ENCODE results near the gene GSE1. TPM values are rescaled to one million over a fixed set of nuclear protein-coding genes. Genes with fewer than 3 reads are reported as not detected.
A peak's percentile ranks its signal among the peaks of the same experiment; 100 is the strongest.

GSE1 gene
- total and polyA plus RNA-seq, 2 of the 13 experiments (the other 11 are each of a cell fraction or from before 2014, with no cell fraction given) = 16.1 to 31.2 TPM

DNA sequence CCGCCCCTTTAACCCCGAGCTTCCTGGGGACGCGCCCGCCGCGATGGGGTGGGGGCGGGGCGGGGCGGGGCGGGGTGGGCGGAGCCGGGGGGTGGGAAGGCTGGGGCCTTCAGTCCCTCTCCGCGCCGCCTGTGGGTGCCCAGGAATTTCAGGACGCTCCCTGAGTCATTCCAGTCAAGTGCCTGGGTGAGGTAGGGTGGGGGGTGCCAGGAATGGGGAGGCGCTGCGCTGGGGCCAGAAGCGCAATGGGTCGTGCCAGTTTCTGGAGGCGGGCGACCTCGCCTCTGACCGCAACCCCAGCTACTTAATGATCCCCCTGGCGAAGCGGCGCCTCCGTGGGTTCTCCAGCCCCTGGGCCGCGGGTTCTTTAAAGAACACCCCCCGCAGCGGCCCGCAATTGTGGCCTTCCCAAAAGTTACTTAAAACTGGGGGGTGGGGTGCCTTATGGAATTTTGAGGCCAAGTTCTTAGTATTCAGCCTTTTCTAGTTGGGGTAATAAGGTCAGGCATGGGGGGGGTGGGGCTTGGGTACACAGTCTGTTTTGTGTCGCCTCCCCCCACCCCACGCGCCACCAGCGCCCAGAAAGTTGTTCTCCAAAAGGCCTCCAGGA lies 826 bp upstream of the GSE1 start (continued):
- TF ChIP-seq, protein P1, sequence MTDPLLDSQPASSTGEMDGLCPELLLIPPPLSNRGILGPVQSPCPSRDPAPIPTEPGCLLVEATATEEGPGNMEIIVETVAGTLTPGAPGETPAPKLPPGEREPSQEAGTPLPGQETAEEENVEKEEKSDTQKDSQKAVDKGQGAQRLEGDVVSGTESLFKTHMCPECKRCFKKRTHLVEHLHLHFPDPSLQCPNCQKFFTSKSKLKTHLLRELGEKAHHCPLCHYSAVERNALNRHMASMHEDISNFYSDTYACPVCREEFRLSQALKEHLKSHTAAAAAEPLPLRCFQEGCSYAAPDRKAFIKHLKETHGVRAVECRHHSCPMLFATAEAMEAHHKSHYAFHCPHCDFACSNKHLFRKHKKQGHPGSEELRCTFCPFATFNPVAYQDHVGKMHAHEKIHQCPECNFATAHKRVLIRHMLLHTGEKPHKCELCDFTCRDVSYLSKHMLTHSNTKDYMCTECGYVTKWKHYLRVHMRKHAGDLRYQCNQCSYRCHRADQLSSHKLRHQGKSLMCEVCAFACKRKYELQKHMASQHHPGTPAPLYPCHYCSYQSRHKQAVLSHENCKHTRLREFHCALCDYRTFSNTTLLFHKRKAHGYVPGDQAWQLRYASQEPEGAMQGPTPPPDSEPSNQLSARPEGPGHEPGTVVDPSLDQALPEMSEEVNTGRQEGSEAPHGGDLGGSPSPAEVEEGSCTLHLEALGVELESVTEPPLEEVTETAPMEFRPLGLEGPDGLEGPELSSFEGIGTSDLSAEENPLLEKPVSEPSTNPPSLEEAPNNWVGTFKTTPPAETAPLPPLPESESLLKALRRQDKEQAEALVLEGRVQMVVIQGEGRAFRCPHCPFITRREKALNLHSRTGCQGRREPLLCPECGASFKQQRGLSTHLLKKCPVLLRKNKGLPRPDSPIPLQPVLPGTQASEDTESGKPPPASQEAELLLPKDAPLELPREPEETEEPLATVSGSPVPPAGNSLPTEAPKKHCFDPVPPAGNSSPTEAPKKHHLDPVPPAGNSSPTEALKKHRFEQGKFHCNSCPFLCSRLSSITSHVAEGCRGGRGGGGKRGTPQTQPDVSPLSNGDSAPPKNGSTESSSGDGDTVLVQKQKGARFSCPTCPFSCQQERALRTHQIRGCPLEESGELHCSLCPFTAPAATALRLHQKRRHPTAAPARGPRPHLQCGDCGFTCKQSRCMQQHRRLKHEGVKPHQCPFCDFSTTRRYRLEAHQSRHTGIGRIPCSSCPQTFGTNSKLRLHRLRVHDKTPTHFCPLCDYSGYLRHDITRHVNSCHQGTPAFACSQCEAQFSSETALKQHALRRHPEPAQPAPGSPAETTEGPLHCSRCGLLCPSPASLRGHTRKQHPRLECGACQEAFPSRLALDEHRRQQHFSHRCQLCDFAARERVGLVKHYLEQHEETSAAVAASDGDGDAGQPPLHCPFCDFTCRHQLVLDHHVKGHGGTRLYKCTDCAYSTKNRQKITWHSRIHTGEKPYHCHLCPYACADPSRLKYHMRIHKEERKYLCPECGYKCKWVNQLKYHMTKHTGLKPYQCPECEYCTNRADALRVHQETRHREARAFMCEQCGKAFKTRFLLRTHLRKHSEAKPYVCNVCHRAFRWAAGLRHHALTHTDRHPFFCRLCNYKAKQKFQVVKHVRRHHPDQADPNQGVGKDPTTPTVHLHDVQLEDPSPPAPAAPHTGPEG (CRISPR knock-in tag; IDR thresholded peaks at IDR 0.05) = no peak; the same call in 1 of the 2 replicates
- TF ChIP-seq ZNF205 (CRISPR knock-in tag; IDR thresholded peaks at IDR 0.05) (no peak), ZBTB8A (CRISPR knock-in tag; IDR thresholded peaks at IDR 0.05; ENCODE audit: borderline replicate concordance, low read depth) (no peak), ZNF766 (CRISPR knock-in tag; IDR thresholded peaks at IDR 0.05; ENCODE audit: borderline replicate concordance) (no peak), EP300 (IDR thresholded peaks at IDR 0.05; ENCODE audit: low read depth in 2 of 2, low read length in 2 of 2) (peak in 1 of 2 experiments; percentile 15; a peak in 1 of 4 replicates), EP300 (CRISPR knock-in tag; IDR thresholded peaks at IDR 0.05; ENCODE audit: borderline replicate concordance) (no peak), ZNF788 (CRISPR knock-in tag; IDR thresholded peaks at IDR 0.05; ENCODE audit: borderline replicate concordance) (no peak), ZNF382 (CRISPR knock-in tag; IDR thresholded peaks at IDR 0.05; ENCODE audit: borderline replicate concordance) (no peak), DMAP1 (CRISPR knock-in tag; IDR thresholded peaks at IDR 0.05) (no peak; the same call in 1 of the 2 replicates), CENPT (CRISPR knock-in tag; IDR thresholded peaks at IDR 0.05; ENCODE audit: low read depth) (no peak), POLR2A (IDR thresholded peaks at IDR 0.05; ENCODE audit: insufficient read depth in 1 of 2, low read depth in 2 of 2, low read length in 2 of 2) (peak; percentile 51 to 73; a peak in 3 of 4 replicates), ZNF224 (CRISPR knock-in tag; IDR thresholded peaks at IDR 0.05) (no peak), GTF2F1 (IDR thresholded peaks at IDR 0.05; ENCODE audit: low read length) (no peak), HOXA3 (CRISPR knock-in tag; IDR thresholded peaks at IDR 0.05) (no peak; the same call in 1 of the 2 replicates), KLF12 (CRISPR knock-in tag; IDR thresholded peaks at IDR 0.05; ENCODE audit: borderline replicate concordance) (no peak), ARNT2 (CRISPR knock-in tag; IDR thresholded peaks at IDR 0.05; ENCODE audit: low read depth) (no peak), ZNF782 (CRISPR knock-in tag; IDR thresholded peaks at IDR 0.05; ENCODE audit: borderline replicate concordance) (no peak), ZNF234 (CRISPR knock-in tag; conservative IDR thresholded peaks at IDR 0.05) (no peak), SP4 (CRISPR knock-in tag; IDR thresholded peaks at IDR 0.05) (peak; percentile 26; the same call in 1 of the 2 replicates)
- TF ChIP-seq, protein P2, sequence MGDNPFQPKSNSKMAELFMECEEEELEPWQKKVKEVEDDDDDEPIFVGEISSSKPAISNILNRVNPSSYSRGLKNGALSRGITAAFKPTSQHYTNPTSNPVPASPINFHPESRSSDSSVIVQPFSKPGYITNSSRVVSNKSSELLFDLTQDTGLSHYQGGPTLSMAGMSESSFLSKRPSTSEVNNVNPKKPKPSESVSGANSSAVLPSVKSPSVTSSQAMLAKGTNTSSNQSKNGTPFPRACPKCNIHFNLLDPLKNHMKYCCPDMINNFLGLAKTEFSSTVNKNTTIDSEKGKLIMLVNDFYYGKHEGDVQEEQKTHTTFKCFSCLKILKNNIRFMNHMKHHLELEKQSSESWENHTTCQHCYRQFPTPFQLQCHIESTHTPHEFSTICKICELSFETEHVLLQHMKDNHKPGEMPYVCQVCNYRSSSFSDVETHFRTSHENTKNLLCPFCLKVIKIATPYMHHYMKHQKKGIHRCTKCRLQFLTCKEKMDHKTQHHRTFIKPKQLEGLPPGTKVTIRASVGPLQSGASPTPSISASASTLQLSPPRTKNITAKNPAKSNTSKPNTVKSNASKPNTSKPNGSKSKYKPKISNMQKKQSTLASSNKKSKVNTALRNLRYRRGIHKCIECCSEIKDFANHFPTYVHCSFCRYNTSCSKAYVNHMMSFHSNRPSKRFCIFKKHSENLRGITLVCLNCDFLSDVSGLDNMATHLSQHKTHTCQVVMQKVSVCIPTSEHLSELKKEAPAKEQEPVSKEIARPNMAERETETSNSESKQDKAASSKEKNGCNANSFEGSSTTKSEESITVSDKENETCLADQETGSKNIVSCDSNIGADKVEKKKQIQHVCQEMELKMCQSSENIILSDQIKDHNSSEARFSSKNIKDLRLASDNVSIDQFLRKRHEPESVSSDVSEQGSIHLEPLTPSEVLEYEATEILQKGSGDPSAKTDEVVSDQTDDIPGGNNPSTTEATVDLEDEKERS (CRISPR knock-in tag; IDR thresholded peaks at IDR 0.05) = no peak
- TF ChIP-seq, protein P3, sequence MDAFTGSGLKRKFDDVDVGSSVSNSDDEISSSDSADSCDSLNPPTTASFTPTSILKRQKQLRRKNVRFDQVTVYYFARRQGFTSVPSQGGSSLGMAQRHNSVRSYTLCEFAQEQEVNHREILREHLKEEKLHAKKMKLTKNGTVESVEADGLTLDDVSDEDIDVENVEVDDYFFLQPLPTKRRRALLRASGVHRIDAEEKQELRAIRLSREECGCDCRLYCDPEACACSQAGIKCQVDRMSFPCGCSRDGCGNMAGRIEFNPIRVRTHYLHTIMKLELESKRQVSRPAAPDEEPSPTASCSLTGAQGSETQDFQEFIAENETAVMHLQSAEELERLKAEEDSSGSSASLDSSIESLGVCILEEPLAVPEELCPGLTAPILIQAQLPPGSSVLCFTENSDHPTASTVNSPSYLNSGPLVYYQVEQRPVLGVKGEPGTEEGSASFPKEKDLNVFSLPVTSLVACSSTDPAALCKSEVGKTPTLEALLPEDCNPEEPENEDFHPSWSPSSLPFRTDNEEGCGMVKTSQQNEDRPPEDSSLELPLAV (CRISPR knock-in tag; conservative IDR thresholded peaks at IDR 0.05; ENCODE audit: low read depth) = no peak
